B cell (primary cell): ENCODE results near the gene ESRRB.

Experiments
- CTCF ChIP-seq: fragments of 200-600 bp; IDR thresholded peaks from one replicate; pipeline ENCODE4 v1.8.0; 2022; ENCODE audit warnings: antibody characterized with exemption, mild to moderate bottlenecking
- EZH2 ChIP-seq: IDR thresholded peaks from 2 replicates; pipeline ENCODE4 v1.6.1; 2012; ENCODE audit warnings: borderline replicate concordance, low read depth, mild to moderate bottlenecking, moderate library complexity, low read length; ENCODE audit not compliant: insufficient read depth, poor library complexity, severe bottlenecking

DNA sequence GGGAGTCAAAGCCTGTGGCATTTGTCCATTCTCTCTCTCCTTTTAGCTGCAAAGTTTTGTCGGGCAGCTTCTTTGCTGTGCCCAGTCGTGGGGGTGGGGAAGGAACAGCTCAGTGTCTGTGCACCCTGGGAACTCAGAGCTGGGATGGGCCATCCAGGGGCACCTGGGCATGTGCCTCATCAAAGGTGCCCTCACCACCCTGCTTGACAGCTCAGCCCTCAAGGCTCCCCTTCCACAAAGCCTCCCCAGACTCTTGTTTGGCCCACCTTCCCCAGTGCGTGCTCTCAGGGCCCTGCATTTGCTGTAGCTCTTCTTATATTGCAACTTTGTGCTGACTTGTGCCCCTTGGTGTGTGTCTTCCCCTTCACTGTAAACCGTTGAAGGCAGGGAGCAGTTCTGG lies 112.6 kb downstream of the ESRRB start:
- TF ChIP-seq EZH2 (no peak), CTCF (no peak)
